ENCODE data around the gene PCDH9. TPM values are rescaled to one million over a fixed set of nuclear protein-coding genes. Genes with fewer than 3 reads are reported as not detected.

Gene PCDH9
- polyA plus RNA-seq, 1 of the 3 experiments (the other 2 are of a cell fraction): 1.3 TPM

- no peak for TF ChIP-seq EP300 (IDR thresholded peaks at IDR 0.05; ENCODE audit: borderline replicate concordance in 1 of 2, low read depth in 1 of 2, low read length in 1 of 2)
- no peak for TF ChIP-seq RAD21 (IDR thresholded peaks at IDR 0.05; ENCODE audit: low read length)
- TF ChIP-seq GABPA (IDR thresholded peaks at IDR 0.05; ENCODE audit: low read depth): no peak
- no peak for TF ChIP-seq ZBTB33 (IDR thresholded peaks at IDR 0.05; ENCODE audit: borderline replicate concordance, low read depth)
- no peak for TF ChIP-seq TAF1 (IDR thresholded peaks at IDR 0.05; ENCODE audit: borderline replicate concordance, low read depth, low read length)
- no peak for TF ChIP-seq SIN3A (IDR thresholded peaks at IDR 0.05; ENCODE audit: borderline replicate concordance, low read depth, low read length)
- Histone ChIP-seq H3K4me2 (no peak overlapping the region), H3K27ac (ENCODE audit: low read depth in 2 of 2, low read length in 1 of 2) (no peak overlapping the region), H3K79me2 (ENCODE audit: insufficient read depth) (no peaks in the 10 kb centered on the region), H3K36me3 (replicated peaks in 1 of 2; ENCODE audit: control insufficient read depth in 1 of 2, insufficient read depth in 2 of 2, low read length in 1 of 2) (no peaks in the 10 kb centered on the region), H3K27me3 (ENCODE audit: insufficient read depth) (no peaks in the 10 kb centered on the region), H3K9me2 (no peaks in the 10 kb centered on the region), H3K4me3 (ENCODE audit: low read depth in 2 of 2, low read length in 1 of 2) (no peak overlapping the region), H2AFZ (ENCODE audit: low read depth) (no peak overlapping the region), H3F3A (replicated peaks; ENCODE audit: insufficient read depth) (no peaks in the 10 kb centered on the region), H3K9ac (no peak overlapping the region), H3K4me1 (ENCODE audit: control insufficient read depth in 1 of 2, insufficient read depth in 2 of 2, low read depth in 1 of 2, low read length in 1 of 2) (no peaks in the 10 kb centered on the region), H3K9me3 (no peaks in the 10 kb centered on the region), H4K20me1 (ENCODE audit: insufficient read depth) (no peaks in the 10 kb centered on the region)
- DNase-seq: no peak
- POLR2A ChIA-PET: no interaction called here
- CTCF ChIA-PET: no interaction called here
- WGBS (ENCODE audit: low lambda C conversion rate): 88% methylated on average over 1 of the region's 1 CpG
Observed at GRCh38 chr13:66585669-66586203, 644.4 kb downstream of the PCDH9 start.

- CTCF ChIA-PET: no interaction called here
Observed at GRCh38 chr13:66581675-66582074, 648.5 kb downstream of the PCDH9 start.

GRCh38 chr13:66578305-66578704 lies 651.8 kb downstream of the PCDH9 start:
- Histone ChIP-seq H3K9ac (no peak overlapping the region), H3K9me3 (no peaks in the 10 kb centered on the region; the same call in 1 of the 2 replicates), H3K4me1 (ENCODE audit: control insufficient read depth in 1 of 2, insufficient read depth in 2 of 2, low read depth in 1 of 2, low read length in 1 of 2) (no peaks in the 10 kb centered on the region), H3K4me2 (no peak overlapping the region), H3F3A (replicated peaks; ENCODE audit: insufficient read depth) (no peaks in the 10 kb centered on the region), H3K36me3 (replicated peaks in 1 of 2; ENCODE audit: control insufficient read depth in 1 of 2, insufficient read depth in 2 of 2, low read length in 1 of 2) (no peaks in the 10 kb centered on the region), H3K79me2 (ENCODE audit: insufficient read depth) (no peaks in the 10 kb centered on the region), H3K9me2 (no peaks in the 10 kb centered on the region), H3K27me3 (ENCODE audit: insufficient read depth) (no peaks in the 10 kb centered on the region), H4K20me1 (ENCODE audit: insufficient read depth) (no peaks in the 10 kb centered on the region), H3K4me3 (ENCODE audit: low read depth in 2 of 2, low read length in 1 of 2) (no peak overlapping the region), H2AFZ (ENCODE audit: low read depth) (0 out of 2 replicates have a peak overlapping the region, but pooled peaks have one; percentile 8), H3K27ac (ENCODE audit: low read depth in 2 of 2, low read length in 1 of 2) (no peak overlapping the region)
- CTCF ChIA-PET: interaction anchor here (0.6 kb wide), 1 partner anchor 112 kb away, joined by 3 read pairs; no protein-coding TSS in a partner anchor
- POLR2A ChIA-PET: no interaction called here
- DNase-seq: no peak
- WGBS (ENCODE audit: low lambda C conversion rate): 88% methylated on average over 2 of the region's 2 CpGs
- TF ChIP-seq TAF1 (IDR thresholded peaks at IDR 0.05; ENCODE audit: borderline replicate concordance, low read depth, low read length) (no peak), GABPA (IDR thresholded peaks at IDR 0.05; ENCODE audit: low read depth) (no peak), NFIC (IDR thresholded peaks at IDR 0.05; ENCODE audit: borderline replicate concordance) (no peak), RXRA (IDR thresholded peaks at IDR 0.05; ENCODE audit: borderline replicate concordance, low read depth) (no peak), GATA2 (CRISPR knock-in tag; IDR thresholded peaks at IDR 0.05) (no peak), RFX5 (IDR thresholded peaks at IDR 0.05; ENCODE audit: low read length) (no peak), PBX3 (IDR thresholded peaks at IDR 0.05) (no peak), ZBTB33 (IDR thresholded peaks at IDR 0.05; ENCODE audit: borderline replicate concordance, low read depth) (no peak), JUND (IDR thresholded peaks at IDR 0.05) (no peak), POLR2AphosphoS5 (IDR thresholded peaks at IDR 0.05; ENCODE audit: low read depth, low read length) (no peak), YY1 (IDR thresholded peaks at IDR 0.05; ENCODE audit: low read depth) (no peak), ELF1 (IDR thresholded peaks at IDR 0.05) (no peak), SMC3 (IDR thresholded peaks at IDR 0.05; ENCODE audit: low read depth, low read length) (no peak), USF1 (IDR thresholded peaks at IDR 0.05; ENCODE audit: borderline replicate concordance, low read depth) (no peak)

More at GRCh38 chr13:66581675-66582074, 648.5 kb downstream of the PCDH9 start:
- no peak overlapping the region for H2AFZ ChIP-seq (ENCODE audit: low read depth)
- no peak for DNase-seq
- H3K27ac ChIP-seq (ENCODE audit: low read depth in 2 of 2, low read length in 1 of 2): no peak overlapping the region
- no peak overlapping the region for H3K4me3 ChIP-seq (ENCODE audit: low read depth in 2 of 2, low read length in 1 of 2)
- no peak overlapping the region for H3K9ac ChIP-seq
- H3K9me2 ChIP-seq: no peaks in the 10 kb centered on the region
- no peak for TF ChIP-seq SIN3A (IDR thresholded peaks at IDR 0.05; ENCODE audit: borderline replicate concordance, low read depth, low read length)
- no peaks in the 10 kb centered on the region for H3K4me1 ChIP-seq (ENCODE audit: control insufficient read depth in 1 of 2, insufficient read depth in 2 of 2, low read depth in 1 of 2, low read length in 1 of 2)
- no peaks in the 10 kb centered on the region for H3F3A ChIP-seq (replicated peaks; ENCODE audit: insufficient read depth)
- no peaks in the 10 kb centered on the region for H4K20me1 ChIP-seq (ENCODE audit: insufficient read depth)
- POLR2A ChIA-PET: no interaction called here
- WGBS (ENCODE audit: low lambda C conversion rate): 88% methylated on average over 2 of the region's 2 CpGs
- no peaks in the 10 kb centered on the region for H3K79me2 ChIP-seq (ENCODE audit: insufficient read depth)
- no peaks in the 10 kb centered on the region for H3K27me3 ChIP-seq (ENCODE audit: insufficient read depth)
- no peaks in the 10 kb centered on the region; the same call in 1 of the 2 replicates for H3K9me3 ChIP-seq
- no peaks in the 10 kb centered on the region for H3K36me3 ChIP-seq (replicated peaks in 1 of 2; ENCODE audit: control insufficient read depth in 1 of 2, insufficient read depth in 2 of 2, low read length in 1 of 2)
- no peak overlapping the region for H3K4me2 ChIP-seq

Measured in SK-N-SH (cell line).